Smooth muscle cell (in vitro differentiated cells): ENCODE results near the gene TIMP3. TPM values are rescaled to one million over a fixed set of nuclear protein-coding genes. Genes with fewer than 3 reads are reported as not detected.

Experiments
- DNase-seq: peaks from one replicate; lab custom pipeline; 2025; ENCODE audit not compliant: unreplicated experiment; lab: John Stamatoyannopoulos, UW
- H2AFZ ChIP-seq: fragments of 200-600 bp; sonication (generic); 2 replicates; pipeline ENCODE4 v1.6.0; 2016; ENCODE audit warnings: antibody characterized with exemption, low read depth, mild to moderate bottlenecking
- H3F3A ChIP-seq: fragments of 200-600 bp; sonication (generic); 2 replicates; pipeline ENCODE4 v1.6.0; 2017; ENCODE audit warnings: antibody characterized with exemption, low read depth
- H3K27ac ChIP-seq: fragments of 200-600 bp; sonication (generic); 2 replicates; pipeline ENCODE4 v1.5.1; 2016; ENCODE audit warnings: low read depth, mild to moderate bottlenecking
- H3K27me3 ChIP-seq: fragments of 200-600 bp; sonication (generic); 2 replicates; pipeline ENCODE4 v1.6.1; 2016; ENCODE audit warnings: low read depth, mild to moderate bottlenecking
- H3K36me3 ChIP-seq: fragments of 200-600 bp; sonication (generic); 2 replicates; pipeline ENCODE4 v1.5.1; 2016; ENCODE audit warnings: low read depth
- H3K4me1 ChIP-seq: fragments of 200-600 bp; sonication (generic); 2 replicates; pipeline ENCODE4 v1.5.1; 2016; ENCODE audit warnings: low read depth
- H3K4me2 ChIP-seq: fragments of 200-600 bp; sonication (generic); 2 replicates; pipeline ENCODE4 v1.6.0; 2016; ENCODE audit warnings: mild to moderate bottlenecking
- H3K4me3 ChIP-seq: fragments of 200-600 bp; sonication (generic); 2 replicates; pipeline ENCODE4 v1.5.1; 2016; ENCODE audit warnings: mild to moderate bottlenecking
- H3K79me2 ChIP-seq: fragments of 200-600 bp; sonication (generic); 2 replicates; pipeline ENCODE4 v1.6.0; 2016; ENCODE audit warnings: low read depth, mild to moderate bottlenecking
- H3K9ac ChIP-seq: fragments of 200-600 bp; sonication (generic); 2 replicates; pipeline ENCODE4 v1.6.0; 2016; ENCODE audit warnings: low read depth
- H3K9me3 ChIP-seq: fragments of 200-600 bp; sonication (generic); replicated peaks from 2 replicates; pipeline ENCODE4 v1.5.1; 2016; ENCODE audit warnings: low read depth
- H4K20me1 ChIP-seq: fragments of 200-600 bp; sonication (generic); 2 replicates; pipeline ENCODE4 v1.6.0; 2016; ENCODE audit warnings: low read depth
- WGBS: methylation state at CpG from one replicate; pipeline ENCODE4 v1.1.7; 2016; ENCODE audit warnings: low lambda C conversion rate; 5-methylcytosine and 5-hydroxymethylcytosine counted together
- polyA plus RNA-seq: library from polyadenylated mRNA; unstranded; fragments of >200 nt; fragmentation: Nextera tagmentation; extraction: Ambion mirVana; gene quantifications from 2 replicates; pipeline ENCODE4 v1.2.1, GENCODE V29; 2016
- total RNA-seq: library from RNA; depleted of rRNA; stranded (reverse); fragments of >200 nt; gene quantifications from 2 replicates; pipeline ENCODE4 v1.2.3, GENCODE V29; 2014
- TF ChIP-seq, protein P1 (sequence below): fragments of 200-600 bp; sonication (generic); IDR thresholded peaks from 2 replicates; pipeline ENCODE4 v1.5.1; 2017; ENCODE audit warnings: borderline replicate concordance, mild to moderate bottlenecking, antibody characterized with exemption; ENCODE audit not compliant: insufficient read depth, poor library complexity, severe bottlenecking

The TIMP3 gene
- total and polyA plus RNA-seq, 2 experiments from 2014 or later, result 3,210 to 3,942 TPM

DNA sequence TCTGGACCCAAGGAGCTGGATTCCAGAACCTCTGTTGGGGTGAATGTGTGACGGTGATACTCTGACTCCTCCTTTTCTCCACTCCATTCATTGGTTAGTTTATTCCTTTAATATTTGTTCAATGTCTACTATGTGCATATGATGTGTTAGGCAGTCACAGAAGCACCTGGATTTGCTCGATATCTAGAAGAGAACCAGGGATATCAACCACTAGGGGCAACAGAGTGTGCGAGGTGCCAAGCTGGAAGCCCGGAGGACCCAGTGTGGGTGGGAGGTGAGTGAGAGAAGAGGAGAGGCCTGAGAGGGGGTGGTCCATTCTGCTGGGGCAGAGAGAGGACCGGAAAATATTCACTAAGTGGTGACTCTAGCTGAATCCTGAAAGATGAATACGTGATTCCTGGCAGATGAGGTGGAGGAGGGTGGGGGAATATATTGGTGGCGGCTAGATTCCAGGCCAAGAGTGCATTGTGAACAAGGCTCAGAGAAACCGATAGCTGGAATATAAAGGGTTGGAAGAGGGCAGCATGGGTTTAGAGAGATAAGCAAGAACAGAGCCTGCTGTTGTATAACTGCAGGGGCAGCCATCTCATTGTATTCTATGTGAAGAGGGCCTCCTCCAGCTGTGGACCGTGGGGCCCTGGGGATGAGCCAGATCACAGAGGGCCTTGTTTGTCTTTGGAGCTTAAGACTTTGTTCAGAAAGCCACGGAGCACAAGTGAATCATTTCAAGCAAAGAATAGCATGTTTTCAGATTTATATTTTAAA, 6.9 kb upstream of the TIMP3 start:
- no peaks in the 10 kb centered on the region for H3K27me3 ChIP-seq
- 53% methylated on average over 10 of the region's 10 CpGs for WGBS
- no peak for DNase-seq
- no peaks in the 10 kb centered on the region for H3K36me3 ChIP-seq
- H3K9ac ChIP-seq, result peak overlapping the region; percentile 49
- TF ChIP-seq, protein P1, sequence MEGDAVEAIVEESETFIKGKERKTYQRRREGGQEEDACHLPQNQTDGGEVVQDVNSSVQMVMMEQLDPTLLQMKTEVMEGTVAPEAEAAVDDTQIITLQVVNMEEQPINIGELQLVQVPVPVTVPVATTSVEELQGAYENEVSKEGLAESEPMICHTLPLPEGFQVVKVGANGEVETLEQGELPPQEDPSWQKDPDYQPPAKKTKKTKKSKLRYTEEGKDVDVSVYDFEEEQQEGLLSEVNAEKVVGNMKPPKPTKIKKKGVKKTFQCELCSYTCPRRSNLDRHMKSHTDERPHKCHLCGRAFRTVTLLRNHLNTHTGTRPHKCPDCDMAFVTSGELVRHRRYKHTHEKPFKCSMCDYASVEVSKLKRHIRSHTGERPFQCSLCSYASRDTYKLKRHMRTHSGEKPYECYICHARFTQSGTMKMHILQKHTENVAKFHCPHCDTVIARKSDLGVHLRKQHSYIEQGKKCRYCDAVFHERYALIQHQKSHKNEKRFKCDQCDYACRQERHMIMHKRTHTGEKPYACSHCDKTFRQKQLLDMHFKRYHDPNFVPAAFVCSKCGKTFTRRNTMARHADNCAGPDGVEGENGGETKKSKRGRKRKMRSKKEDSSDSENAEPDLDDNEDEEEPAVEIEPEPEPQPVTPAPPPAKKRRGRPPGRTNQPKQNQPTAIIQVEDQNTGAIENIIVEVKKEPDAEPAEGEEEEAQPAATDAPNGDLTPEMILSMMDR, result peak; percentile 19
- H4K20me1 ChIP-seq, result no peaks in the 10 kb centered on the region
- H3K9me3 ChIP-seq, result no peaks in the 10 kb centered on the region
- peaks cover 7% of the 10 kb centered on the region for H3K79me2 ChIP-seq
- no peak overlapping the region for H3K4me3 ChIP-seq
- peak overlapping the region; percentile 13 for H2AFZ ChIP-seq
- peak overlapping the region; percentile 78 for H3K27ac ChIP-seq
- peak overlapping the region; percentile 76 for H3K4me2 ChIP-seq
- peaks cover 22% of the 10 kb centered on the region for H3K4me1 ChIP-seq
- H3F3A ChIP-seq, result peaks cover 12% of the 10 kb centered on the region

DNA sequence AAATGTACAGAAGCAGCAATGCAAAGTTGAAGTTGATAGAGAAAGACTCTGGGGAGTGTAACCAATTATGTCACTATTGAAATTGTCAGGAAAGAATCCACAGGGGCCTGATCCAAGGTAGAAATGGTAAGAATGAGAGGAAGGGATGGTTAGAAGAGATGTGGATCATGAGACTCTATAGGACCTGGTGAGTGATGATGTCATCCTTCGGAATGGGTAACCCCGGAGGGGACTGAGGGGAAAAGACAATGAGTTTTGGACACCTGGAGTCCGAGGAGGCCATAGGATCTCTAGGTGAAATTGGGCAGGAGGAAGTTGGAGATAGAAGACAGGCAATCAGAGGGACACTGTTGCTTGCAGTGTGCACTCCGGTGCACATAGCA, 6.3 kb upstream of the TIMP3 start:
- Histone ChIP-seq H3K4me2 (peak overlapping the region; percentile 76), H2AFZ (no peak overlapping the region), H3K4me3 (no peak overlapping the region), H3K36me3 (no peaks in the 10 kb centered on the region), H3K9ac (peak overlapping the region; percentile 49), H3K4me1 (peaks cover 26% of the 10 kb centered on the region), H3K79me2 (peaks cover 13% of the 10 kb centered on the region), H4K20me1 (no peaks in the 10 kb centered on the region), H3K27me3 (no peaks in the 10 kb centered on the region), H3K9me3 (no peaks in the 10 kb centered on the region), H3F3A (peaks cover 18% of the 10 kb centered on the region), H3K27ac (peak overlapping the region; percentile 78)
- TF ChIP-seq, protein P1, result no peak
- WGBS, result 93% methylated on average over 4 of the region's 4 CpGs
- no peak for DNase-seq

DNA sequence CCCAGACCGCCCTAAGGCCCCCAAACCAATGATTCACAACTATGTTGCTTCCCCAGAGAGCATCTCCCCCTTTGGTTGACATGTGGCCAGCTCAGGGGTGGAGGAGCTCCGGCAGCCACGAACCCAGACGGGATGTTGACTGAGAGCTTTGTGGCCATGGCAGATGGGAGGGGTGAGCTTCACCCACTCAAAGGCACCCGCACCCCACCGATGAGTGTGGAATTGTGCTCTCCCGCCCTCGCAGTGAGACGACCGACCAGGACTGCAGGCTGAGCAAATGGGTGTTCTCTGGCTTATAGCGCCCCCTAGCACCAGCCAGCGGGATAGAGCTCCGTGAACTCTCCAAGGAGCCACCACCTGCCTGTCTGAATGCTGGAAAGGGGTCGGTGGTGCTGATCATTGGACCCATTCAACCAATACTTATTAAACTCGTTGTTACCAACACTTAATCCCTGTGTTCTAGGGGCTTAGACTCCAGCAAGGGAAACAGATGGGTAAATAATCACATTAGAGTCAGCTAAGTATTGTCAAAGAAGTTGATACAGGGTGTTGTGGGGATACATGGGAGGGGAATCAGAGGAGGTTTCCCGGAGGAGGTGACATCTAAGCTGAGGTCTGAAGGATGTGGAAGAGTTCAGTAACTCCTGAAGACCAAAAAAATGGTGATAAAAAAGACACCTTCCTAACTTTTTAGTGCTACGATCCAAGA, 4.5 kb upstream of the TIMP3 start:
- Histone ChIP-seq H3K4me3 (no peak overlapping the region), H3K4me1 (peaks cover 26% of the 10 kb centered on the region), H2AFZ (no peak overlapping the region), H3K9me3 (no peaks in the 10 kb centered on the region), H3K36me3 (no peaks in the 10 kb centered on the region), H4K20me1 (peaks cover 5% of the 10 kb centered on the region), H3F3A (peaks cover 26% of the 10 kb centered on the region), H3K27me3 (no peaks in the 10 kb centered on the region), H3K9ac (peak overlapping the region; percentile 32), H3K79me2 (peaks cover 28% of the 10 kb centered on the region), H3K4me2 (peak overlapping the region; percentile 76), H3K27ac (peak overlapping the region; percentile 78)
- TF ChIP-seq, protein P1, result peak; percentile 94
- peak; percentile 42 for DNase-seq
- WGBS, result 18% methylated on average over 17 of the region's 17 CpGs
